ENCODE data around the gene CYSRT1.

CYSRT1 gene

DNA sequence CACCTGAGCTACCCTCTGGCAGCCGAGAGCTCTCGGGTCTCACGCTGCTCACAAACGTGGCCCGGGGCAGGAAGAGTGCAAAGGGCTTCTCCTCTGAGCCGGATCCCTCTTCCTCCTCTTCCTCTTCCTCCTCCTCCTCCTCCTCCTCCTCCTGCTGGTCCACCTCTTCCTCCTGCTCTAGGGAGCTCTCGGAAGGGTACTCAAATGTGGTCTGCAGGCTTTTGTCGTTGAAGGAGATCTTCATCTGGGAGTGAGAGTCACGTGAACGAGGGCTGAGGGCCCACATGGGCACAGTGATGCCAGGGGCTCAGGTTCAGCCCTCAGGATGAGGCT lies 32.6 kb upstream of the CYSRT1 start:
- Histone ChIP-seq H3K36me3 (ENCODE audit: control insufficient read depth, low read depth, low read length) (no peaks in the 10 kb centered on the region), H3K4me1 (ENCODE audit: control insufficient read depth, low read depth, low read length) (peaks cover 9% of the 10 kb centered on the region), H3K4me3 (ENCODE audit: low read length) (no peak overlapping the region), H3K9ac (ENCODE audit: low read length) (no peak overlapping the region), H3K27ac (ENCODE audit: low read length) (no peak overlapping the region), H3K27me3 (ENCODE audit: control insufficient read depth, insufficient read depth, low read length) (no peaks in the 10 kb centered on the region), H3K9me3 (ENCODE audit: control insufficient read depth, low read depth, low read length) (no peaks in the 10 kb centered on the region)

DNA sequence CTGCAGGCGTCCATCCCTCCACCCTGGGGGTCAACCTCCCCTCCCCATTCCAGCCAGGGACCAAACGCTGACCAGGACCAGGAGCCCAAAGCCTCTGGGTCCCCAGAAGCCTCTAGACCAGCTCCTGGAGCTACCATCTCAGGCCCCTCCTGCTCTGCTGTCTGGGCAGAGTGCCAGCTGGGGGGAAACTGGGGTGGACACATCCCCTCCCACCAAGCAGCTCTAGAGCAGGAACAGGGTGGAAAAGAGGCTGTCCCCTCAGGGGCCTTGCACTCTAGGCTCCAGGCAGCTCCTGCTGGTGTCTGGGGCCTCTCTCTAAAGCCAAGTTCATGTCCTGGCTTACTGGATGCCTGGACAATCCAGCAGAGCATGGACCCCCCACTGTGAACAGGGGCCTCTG lies 32.1 kb upstream of the CYSRT1 start:
- peaks cover 5% of the 10 kb centered on the region for H3K4me1 ChIP-seq (ENCODE audit: control insufficient read depth, low read depth, low read length)
- H3K27me3 ChIP-seq (ENCODE audit: control insufficient read depth, insufficient read depth, low read length) = no peaks in the 10 kb centered on the region
- H3K27ac ChIP-seq (ENCODE audit: low read length) = no peak overlapping the region
- H3K9ac ChIP-seq (ENCODE audit: low read length) = no peak overlapping the region
- no peaks in the 10 kb centered on the region for H3K9me3 ChIP-seq (ENCODE audit: control insufficient read depth, low read depth, low read length)
- H3K4me3 ChIP-seq (ENCODE audit: low read length) = no peak overlapping the region
- no peaks in the 10 kb centered on the region for H3K36me3 ChIP-seq (ENCODE audit: control insufficient read depth, low read depth, low read length)

DNA sequence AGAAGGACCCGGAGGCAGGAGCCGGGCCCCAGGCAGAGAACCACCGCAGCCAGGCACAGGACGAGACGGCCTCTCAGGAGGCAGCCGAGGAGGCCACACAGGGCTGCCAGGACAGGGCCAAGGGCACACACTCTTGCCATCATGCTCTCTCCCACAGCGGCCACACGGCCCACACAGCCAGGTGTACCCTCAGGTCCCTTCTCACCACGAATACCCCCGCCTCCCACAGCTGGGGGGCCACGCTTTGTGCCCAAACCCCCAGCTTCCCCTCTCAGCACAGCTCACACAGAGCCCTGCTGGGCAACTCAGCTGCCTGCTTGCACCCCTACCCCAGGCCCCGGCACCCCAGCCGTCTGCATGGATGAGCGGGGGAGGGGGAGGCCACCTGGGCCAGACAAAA lies 31.2 kb upstream of the CYSRT1 start:
- Histone ChIP-seq H3K27me3 (ENCODE audit: control insufficient read depth, insufficient read depth, low read length) (no peaks in the 10 kb centered on the region), H3K9me3 (ENCODE audit: control insufficient read depth, low read depth, low read length) (no peaks in the 10 kb centered on the region), H3K4me1 (ENCODE audit: control insufficient read depth, low read depth, low read length) (peaks cover 5% of the 10 kb centered on the region), H3K27ac (ENCODE audit: low read length) (no peak overlapping the region), H3K36me3 (ENCODE audit: control insufficient read depth, low read depth, low read length) (no peaks in the 10 kb centered on the region), H3K4me3 (ENCODE audit: low read length) (no peak overlapping the region), H3K9ac (ENCODE audit: low read length) (no peak overlapping the region)

- Histone ChIP-seq H3K27me3 (ENCODE audit: control insufficient read depth, insufficient read depth, low read length) (no peaks in the 10 kb centered on the region), H3K4me1 (ENCODE audit: control insufficient read depth, low read depth, low read length) (peaks cover 4% of the 10 kb centered on the region), H3K27ac (ENCODE audit: low read length) (no peak overlapping the region), H3K4me3 (ENCODE audit: low read length) (no peak overlapping the region), H3K9ac (ENCODE audit: low read length) (no peak overlapping the region), H3K9me3 (ENCODE audit: control insufficient read depth, low read depth, low read length) (no peaks in the 10 kb centered on the region), H3K36me3 (ENCODE audit: control insufficient read depth, low read depth, low read length) (no peaks in the 10 kb centered on the region)
Measured at GRCh38 chr9:137194388-137194787, 30.6 kb upstream of the CYSRT1 start.

GRCh38 chr9:137194909-137195308 lies 30.1 kb upstream of the CYSRT1 start:
- Histone ChIP-seq H3K36me3 (ENCODE audit: control insufficient read depth, low read depth, low read length) (no peaks in the 10 kb centered on the region), H3K4me1 (ENCODE audit: control insufficient read depth, low read depth, low read length) (no peaks in the 10 kb centered on the region), H3K9ac (ENCODE audit: low read length) (no peak overlapping the region), H3K27ac (ENCODE audit: low read length) (no peak overlapping the region), H3K9me3 (ENCODE audit: control insufficient read depth, low read depth, low read length) (no peaks in the 10 kb centered on the region), H3K27me3 (ENCODE audit: control insufficient read depth, insufficient read depth, low read length) (no peaks in the 10 kb centered on the region), H3K4me3 (ENCODE audit: low read length) (no peak overlapping the region)

- no peaks in the 10 kb centered on the region for H3K9me3 ChIP-seq (ENCODE audit: control insufficient read depth, low read depth, low read length)
- H3K27me3 ChIP-seq (ENCODE audit: control insufficient read depth, insufficient read depth, low read length) = no peaks in the 10 kb centered on the region
- no peaks in the 10 kb centered on the region for H3K4me1 ChIP-seq (ENCODE audit: control insufficient read depth, low read depth, low read length)
- no peak overlapping the region for H3K27ac ChIP-seq (ENCODE audit: low read length)
- H3K36me3 ChIP-seq (ENCODE audit: control insufficient read depth, low read depth, low read length) = no peaks in the 10 kb centered on the region
- H3K4me3 ChIP-seq (ENCODE audit: low read length) = no peak overlapping the region
- H3K9ac ChIP-seq (ENCODE audit: low read length) = no peak overlapping the region
Measured at GRCh38 chr9:137195525-137196220, 29.3 kb upstream of the CYSRT1 start.

GRCh38 chr9:137198051-137198901 lies 26.7 kb upstream of the CYSRT1 start:
- Histone ChIP-seq H3K4me1 (ENCODE audit: control insufficient read depth, low read depth, low read length) (peaks cover 5% of the 10 kb centered on the region), H3K4me3 (ENCODE audit: low read length) (no peak overlapping the region), H3K9me3 (ENCODE audit: control insufficient read depth, low read depth, low read length) (no peaks in the 10 kb centered on the region), H3K9ac (ENCODE audit: low read length) (no peak overlapping the region), H3K36me3 (ENCODE audit: control insufficient read depth, low read depth, low read length) (no peaks in the 10 kb centered on the region), H3K27me3 (ENCODE audit: control insufficient read depth, insufficient read depth, low read length) (no peaks in the 10 kb centered on the region), H3K27ac (ENCODE audit: low read length) (no peak overlapping the region)

DNA sequence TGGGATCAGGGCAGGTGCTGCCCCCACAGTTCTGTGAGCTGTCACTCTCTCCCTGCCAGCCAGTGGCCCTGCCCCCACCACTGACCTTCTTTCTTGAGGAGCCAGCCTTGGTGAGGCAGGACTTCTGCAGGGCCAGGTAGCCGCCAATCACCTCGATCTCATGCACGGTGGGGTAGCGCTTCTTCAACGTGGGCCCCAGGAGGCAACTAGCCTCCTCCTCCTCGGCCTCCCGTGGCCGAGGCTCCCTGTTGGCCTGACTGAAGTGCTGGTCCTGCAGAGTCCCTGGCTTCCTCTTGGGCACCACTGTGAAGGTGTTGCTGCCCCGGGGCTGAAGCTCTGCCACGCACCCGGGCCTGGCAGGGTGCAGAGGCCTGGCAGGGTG lies 26.1 kb upstream of the CYSRT1 start:
- Histone ChIP-seq H3K9me3 (ENCODE audit: control insufficient read depth, low read depth, low read length) (no peaks in the 10 kb centered on the region), H3K27me3 (ENCODE audit: control insufficient read depth, insufficient read depth, low read length) (no peaks in the 10 kb centered on the region), H3K36me3 (ENCODE audit: control insufficient read depth, low read depth, low read length) (no peaks in the 10 kb centered on the region), H3K4me1 (ENCODE audit: control insufficient read depth, low read depth, low read length) (peaks cover 5% of the 10 kb centered on the region), H3K4me3 (ENCODE audit: low read length) (no peak overlapping the region), H3K27ac (ENCODE audit: low read length) (no peak overlapping the region), H3K9ac (ENCODE audit: low read length) (no peak overlapping the region)

DNA sequence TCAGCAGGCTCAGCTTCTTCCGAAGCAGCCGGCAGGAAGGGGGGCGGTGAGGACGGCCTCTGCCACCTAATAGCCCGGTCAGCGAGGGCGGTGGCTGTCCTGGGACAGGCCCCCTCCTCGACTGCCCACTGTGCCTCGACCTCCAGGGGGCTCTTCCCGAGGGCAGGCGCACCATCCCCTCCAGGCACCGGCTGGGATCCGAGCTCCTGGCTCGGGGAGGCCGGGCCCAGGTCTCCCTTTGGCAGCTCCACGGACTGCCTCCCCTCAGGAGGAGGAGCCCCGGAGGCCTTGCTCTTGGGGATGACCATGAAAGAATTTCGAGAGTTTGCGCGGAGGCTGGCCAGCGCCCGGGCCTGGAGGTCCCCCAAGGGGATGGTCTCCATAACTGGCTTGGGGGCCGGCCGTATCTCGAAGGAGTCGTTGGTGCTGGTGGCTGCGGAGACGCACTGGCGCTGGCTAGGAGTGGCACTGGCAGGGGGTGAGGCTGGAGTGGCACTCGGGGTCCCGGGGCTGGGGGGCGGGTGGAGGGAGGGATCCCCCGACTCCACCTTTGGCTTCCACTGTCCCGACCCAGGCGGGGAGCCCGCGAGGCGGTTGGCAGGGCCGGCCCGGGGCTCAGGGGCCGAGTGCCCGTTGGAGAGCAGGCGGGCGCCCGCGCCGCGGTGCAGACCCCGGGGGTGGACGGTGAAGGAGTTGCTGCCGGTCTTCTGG lies 25.4 kb upstream of the CYSRT1 start:
- Histone ChIP-seq H3K36me3 (ENCODE audit: control insufficient read depth, low read depth, low read length) (no peaks in the 10 kb centered on the region), H3K27ac (ENCODE audit: low read length) (no peak overlapping the region), H3K4me1 (ENCODE audit: control insufficient read depth, low read depth, low read length) (peaks cover 5% of the 10 kb centered on the region), H3K9me3 (ENCODE audit: control insufficient read depth, low read depth, low read length) (no peaks in the 10 kb centered on the region), H3K9ac (ENCODE audit: low read length) (no peak overlapping the region), H3K27me3 (ENCODE audit: control insufficient read depth, insufficient read depth, low read length) (no peaks in the 10 kb centered on the region), H3K4me3 (ENCODE audit: low read length) (peak overlapping the region; percentile 37)

DNA sequence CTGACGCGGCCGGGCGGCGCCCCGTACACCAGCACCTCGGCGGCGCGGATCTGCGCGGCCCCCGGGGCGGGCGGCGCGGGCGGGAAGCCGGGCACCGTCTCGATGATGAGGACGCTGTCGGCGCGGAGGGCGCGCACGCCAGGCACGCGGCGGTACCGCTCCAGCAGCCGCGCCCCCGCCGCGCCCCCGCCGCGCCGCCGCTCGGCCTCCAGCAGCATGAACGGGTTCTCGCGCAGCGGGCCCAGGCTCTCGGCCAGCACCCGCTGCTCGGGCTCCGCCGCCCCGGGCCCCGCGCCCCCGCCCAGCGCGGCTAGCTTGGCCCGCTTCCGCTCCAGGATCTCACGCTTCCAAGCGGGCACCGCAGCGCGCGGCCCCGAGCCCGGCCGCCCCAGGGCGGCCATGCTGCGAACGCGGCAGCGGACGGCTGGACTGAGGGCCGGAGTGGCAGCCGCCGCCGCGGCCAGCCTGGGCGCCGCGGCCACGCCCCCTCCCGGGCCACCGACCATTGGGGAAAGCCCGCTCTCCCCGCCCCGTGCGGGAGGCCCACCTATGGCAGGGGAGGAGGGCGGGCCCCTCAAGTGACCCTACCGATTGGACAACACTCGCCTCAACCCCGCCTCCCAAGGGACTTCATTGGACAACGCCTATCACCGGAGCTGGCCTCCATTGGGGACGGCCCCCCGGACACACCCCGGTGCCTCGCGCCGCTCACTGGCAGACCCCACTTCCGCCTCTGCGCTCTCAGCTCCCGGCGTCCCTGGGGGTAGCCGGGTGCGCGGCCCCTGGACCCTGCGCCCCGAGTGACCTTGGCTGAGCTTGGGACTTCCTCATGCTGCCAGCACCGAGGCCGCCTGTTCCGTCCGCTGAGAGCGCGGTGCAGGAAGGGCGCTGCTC lies 24.4 kb upstream of the CYSRT1 start, which contains the start of gene TPRN:
TPRN (minus strand) TSS at position 431 of the 894 bp plus-strand sequence; CDS start at position 401, 30 bp downstream.
- Histone ChIP-seq H3K4me3 (ENCODE audit: low read length) (peak within 1 kb of the TSS; percentile 69), H3K9ac (ENCODE audit: low read length) (peak within 1 kb of the TSS; percentile 65), H3K4me1 (ENCODE audit: control insufficient read depth, low read depth, low read length) (peaks cover 5% of the 10 kb centered on the region), H3K27me3 (ENCODE audit: control insufficient read depth, insufficient read depth, low read length) (no peaks in the 10 kb centered on the region), H3K27ac (ENCODE audit: low read length) (peak within 1 kb of the TSS; percentile 13), H3K9me3 (ENCODE audit: control insufficient read depth, low read depth, low read length) (no peaks in the 10 kb centered on the region), H3K36me3 (ENCODE audit: control insufficient read depth, low read depth, low read length) (no peaks in the 10 kb centered on the region)

Measured in iPS-18a (cell line).